Renal pelvis (tissue), 4 donors: ENCODE results near the gene HIGD2A. TPM values are rescaled to one million over a fixed set of nuclear protein-coding genes. Genes with fewer than 3 reads are reported as not detected.
"Not testable (repeated sequence)": the region's sequence is repeated elsewhere in the genome, so short reads cannot be mapped to it uniquely, and the experiment has no call there.

Source experiments
- DNase-seq: peaks from one replicate; pipeline ENCODE4 v3.0.0-alpha.2; 2013
- polyA plus RNA-seq, 3 donors: library from polyadenylated mRNA; unstranded; fragments of 120-200 nt; gene quantifications; one replicate each; pipeline ENCODE4 v1.2.1, GENCODE V29; 2013; ENCODE audit not compliant: insufficient read length in 3 of 3

Gene HIGD2A
- polyA plus RNA-seq, 3 donors = 104 to 127 (median 124) TPM

- no peak for DNase-seq
These were observed 878 bp downstream of the HIGD2A start for GRCh38 chr5:176389135-176390123.

GRCh38 chr5:176391479-176391878, 2.9 kb downstream of the HIGD2A start:
- no peak for DNase-seq

GRCh38 chr5:176391999-176392398, 3.4 kb downstream of the HIGD2A start:
- DNase-seq = no peak

- DNase-seq = no peak
These were observed 4.0 kb downstream of the HIGD2A start for GRCh38 chr5:176392526-176392925.

GRCh38 chr5:176394096-176394495, 5.5 kb downstream of the HIGD2A start:
- DNase-seq = no peak

GRCh38 chr5:176394881-176395675, 6.5 kb downstream of the HIGD2A start:
- peak; percentile 10 for DNase-seq

- no peak for DNase-seq
These were observed 7.8 kb downstream of the HIGD2A start for GRCh38 chr5:176396330-176396729.

- DNase-seq = no peak
These were observed 9.3 kb downstream of the HIGD2A start for GRCh38 chr5:176397736-176398420.

GRCh38 chr5:176400382-176401156, 12.0 kb downstream of the HIGD2A start:
- DNase-seq = no peak

GRCh38 chr5:176401281-176402205, 13.0 kb downstream of the HIGD2A start:
- no peak for DNase-seq

GRCh38 chr5:176405656-176406435, 17.3 kb downstream of the HIGD2A start:
- no peak for DNase-seq

- no peak for DNase-seq
These were observed 18.0 kb downstream of the HIGD2A start for GRCh38 chr5:176406436-176407052.

GRCh38 chr5:176407456-176408251, 19.1 kb downstream of the HIGD2A start:
- no peak for DNase-seq

GRCh38 chr5:176408252-176408573, 19.7 kb downstream of the HIGD2A start:
- not testable (repeated sequence) for DNase-seq

- DNase-seq = no peak
These were observed 20.0 kb downstream of the HIGD2A start for GRCh38 chr5:176408590-176408989.

- no peak for DNase-seq
These were observed 21.2 kb downstream of the HIGD2A start for GRCh38 chr5:176409765-176410164.

- no peak for DNase-seq
These were observed 22.1 kb downstream of the HIGD2A start for GRCh38 chr5:176410486-176411180.
